Breast epithelium (tissue), 4 donors: ENCODE data around the gene KANK3. TPM values are rescaled to one million over a fixed set of nuclear protein-coding genes. Genes with fewer than 3 reads are reported as not detected.

Experiments
- DNase-seq, 2 donors: peaks; one replicate each; pipeline ENCODE4 v3.0.0-alpha.2; 2019; ENCODE audit warnings: low spot score in 2 of 2
- H3K27ac ChIP-seq, 2 donors: fragments of 200-600 bp; sonication (generic) in 1 of 2; one replicate each; pipeline ENCODE4 v1.5.1; 2016 to 2019; ENCODE audit warnings: mild to moderate bottlenecking in 1 of 2
- H3K27me3 ChIP-seq, 2 donors: fragments of 200-600 bp; sonication (generic) in 1 of 2; one replicate each; pipeline versions ENCODE4 v1.5.1 to v1.6.0; 2017 to 2019; ENCODE audit warnings: control low read depth in 1 of 2, mild to moderate bottlenecking in 1 of 2
- H3K36me3 ChIP-seq: fragments of 200-600 bp; one replicate; pipeline ENCODE4 v1.5.1; 2019
- H3K4me1 ChIP-seq, 2 donors: fragments of 200-600 bp; sonication (generic); one replicate each; pipeline ENCODE4 v1.5.1; 2016 to 2019; ENCODE audit warnings: control low read depth in 1 of 2
- H3K4me3 ChIP-seq, 3 donors: fragments of 200-600 bp; sonication (generic); 1 replicate in 2 of 3; 2 replicates in 1 of 3; pipeline ENCODE4 v1.5.1; 2016 to 2019; ENCODE audit warnings: mild to moderate bottlenecking in 3 of 3, moderate library complexity in 2 of 3
- H3K9me3 ChIP-seq, 2 donors: fragments of 200-600 bp; sonication (generic) in 1 of 2; one replicate each; pipeline ENCODE4 v1.5.1; 2016 to 2019; ENCODE audit warnings: control low read depth in 1 of 2
- CTCF ChIP-seq, 3 donors: fragments of 450-650 bp; IDR thresholded peaks; one replicate each; pipeline ENCODE4 v1.5.1; 2016 to 2017; ENCODE audit warnings: antibody characterized with exemption in 3 of 3, mild to moderate bottlenecking in 3 of 3, moderate library complexity in 3 of 3
- POLR2A ChIP-seq: fragments of 450-650 bp; IDR thresholded peaks from one replicate; pipeline ENCODE4 v1.6.1; 2016; ENCODE audit warnings: antibody characterized with exemption, mild to moderate bottlenecking, moderate library complexity
- POLR2AphosphoS5 ChIP-seq, 3 donors: sonication (generic); formaldehyde crosslinking; IDR thresholded peaks; one replicate each; pipeline ENCODE4 v1.6.1; 2017; ENCODE audit warnings: antibody characterized with exemption in 3 of 3
- intact Hi-C: fragments of 100-400 bp; cut with DNase I; formaldehyde crosslinking; loops from one replicate; pipeline ENCODE4 v1.15.1; 2023; ENCODE audit warnings: low total_unique reads
- total RNA-seq, 3 donors: library from RNA; depleted of rRNA; stranded (reverse); fragments of >200 nt; gene quantifications; one replicate each; pipeline ENCODE4 v1.1.0, GENCODE V29; 2016

Gene KANK3
- total RNA-seq, 3 donors from 2014 or later = 5.6 to 26.2 (median 7.8) TPM

- no peaks in the 10 kb centered on the region for H3K36me3 ChIP-seq
- DNase-seq = no peak
- no peaks in the 10 kb centered on the region for H3K9me3 ChIP-seq
- no peak overlapping the region for H3K27ac ChIP-seq
- H3K4me3 ChIP-seq = peak overlapping the region in 1 of 3 donors; percentile 70
- intact Hi-C loops = no loop called here
- TF ChIP-seq POLR2AphosphoS5 (IDR thresholded peaks at IDR 0.05) (no peak), POLR2A (no peak), CTCF (IDR thresholded peaks at IDR 0.05) (no peak)
- peaks cover 7 to 8% of the 10 kb centered on the region in 2 donors for H3K4me1 ChIP-seq
- peaks cover 10 to 35% of the 10 kb centered on the region in 2 donors for H3K27me3 ChIP-seq
These were observed 6.9 kb downstream of the KANK3 start for GRCh38 chr19:8336072-8336569.

GRCh38 chr19:8335343-8336071 lies 7.6 kb downstream of the KANK3 start:
- no peak for TF ChIP-seq POLR2A
- TF ChIP-seq CTCF (IDR thresholded peaks at IDR 0.05) = no peak
- TF ChIP-seq POLR2AphosphoS5 (IDR thresholded peaks at IDR 0.05) = no peak
- intact Hi-C loops = no loop called here
- H3K4me1 ChIP-seq = peaks cover 7 to 8% of the 10 kb centered on the region in 2 donors
- peaks cover 10 to 35% of the 10 kb centered on the region in 2 donors for H3K27me3 ChIP-seq
- no peaks in the 10 kb centered on the region for H3K9me3 ChIP-seq
- peak overlapping the region; percentile 1 to 70 (median 46) for H3K4me3 ChIP-seq
- no peak overlapping the region for H3K27ac ChIP-seq
- DNase-seq = no peak
- no peaks in the 10 kb centered on the region for H3K36me3 ChIP-seq

- Histone ChIP-seq H3K4me3 (peak overlapping the region; percentile 1 to 70 (median 46)), H3K27me3 (peaks cover 10 to 35% of the 10 kb centered on the region in 2 donors), H3K36me3 (no peaks in the 10 kb centered on the region), H3K4me1 (peaks cover 7 to 8% of the 10 kb centered on the region in 2 donors), H3K27ac (no peak overlapping the region), H3K9me3 (no peaks in the 10 kb centered on the region)
- intact Hi-C loops = no loop called here
- no peak for DNase-seq
- TF ChIP-seq POLR2AphosphoS5 (IDR thresholded peaks at IDR 0.05) (no peak), POLR2A (no peak), CTCF (IDR thresholded peaks at IDR 0.05) (no peak)
These were observed 8.4 kb downstream of the KANK3 start for GRCh38 chr19:8334458-8335342.

- H3K27ac ChIP-seq = no peak overlapping the region
These were observed 9.2 kb downstream of the KANK3 start for GRCh38 chr19:8333767-8334457.

More at GRCh38 chr19:8333767-8334457, 9.2 kb downstream of the KANK3 start:
- H3K9me3 ChIP-seq = no peaks in the 10 kb centered on the region
- H3K36me3 ChIP-seq = no peaks in the 10 kb centered on the region
- peaks cover 7 to 8% of the 10 kb centered on the region in 2 donors for H3K4me1 ChIP-seq
- no peak for DNase-seq
- H3K27me3 ChIP-seq = peaks cover 10 to 35% of the 10 kb centered on the region in 2 donors
- H3K4me3 ChIP-seq = peak overlapping the region in 2 of 3 donors; percentile 18 to 70
- TF ChIP-seq POLR2A (no peak), CTCF (IDR thresholded peaks at IDR 0.05) (no peak), POLR2AphosphoS5 (IDR thresholded peaks at IDR 0.05) (no peak)
- intact Hi-C loops = no loop called here
